Measurements from ENCODE around the gene IRF2.

DNA sequence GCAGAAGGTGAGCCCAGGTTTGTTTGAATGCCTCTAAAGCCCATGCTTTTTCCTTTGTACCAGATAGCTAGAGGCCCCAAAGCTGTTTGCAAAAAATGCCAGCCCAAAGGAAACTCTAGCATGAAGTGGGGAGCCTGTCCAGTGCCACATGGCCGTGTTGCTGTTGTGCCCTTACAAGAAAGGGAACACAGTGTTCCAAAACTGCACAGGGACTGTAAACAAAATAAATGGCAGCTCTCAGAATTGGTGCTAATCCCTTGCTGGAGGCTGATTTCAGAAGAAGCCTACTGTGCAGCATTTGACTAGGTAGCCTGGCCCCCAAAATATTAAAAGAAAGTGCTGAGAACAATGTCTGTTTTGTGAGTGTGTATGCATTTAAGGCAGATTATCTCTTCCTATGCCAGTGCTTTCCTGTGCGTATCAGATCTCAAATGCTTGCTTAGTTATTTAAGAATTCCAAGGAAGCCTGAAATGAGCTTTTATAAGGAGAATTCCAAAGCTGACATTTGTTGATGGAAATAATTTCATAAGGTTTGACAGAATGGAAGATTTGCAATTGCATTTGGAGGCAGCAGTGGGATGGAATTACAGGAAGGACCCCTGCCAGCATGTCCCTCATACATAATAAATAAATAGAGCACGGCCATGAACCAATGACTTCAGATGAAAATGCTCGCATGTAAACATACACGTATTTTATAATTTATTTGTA, 115.7 kb downstream of the IRF2 start:
- TF ChIP-seq, protein P1, sequence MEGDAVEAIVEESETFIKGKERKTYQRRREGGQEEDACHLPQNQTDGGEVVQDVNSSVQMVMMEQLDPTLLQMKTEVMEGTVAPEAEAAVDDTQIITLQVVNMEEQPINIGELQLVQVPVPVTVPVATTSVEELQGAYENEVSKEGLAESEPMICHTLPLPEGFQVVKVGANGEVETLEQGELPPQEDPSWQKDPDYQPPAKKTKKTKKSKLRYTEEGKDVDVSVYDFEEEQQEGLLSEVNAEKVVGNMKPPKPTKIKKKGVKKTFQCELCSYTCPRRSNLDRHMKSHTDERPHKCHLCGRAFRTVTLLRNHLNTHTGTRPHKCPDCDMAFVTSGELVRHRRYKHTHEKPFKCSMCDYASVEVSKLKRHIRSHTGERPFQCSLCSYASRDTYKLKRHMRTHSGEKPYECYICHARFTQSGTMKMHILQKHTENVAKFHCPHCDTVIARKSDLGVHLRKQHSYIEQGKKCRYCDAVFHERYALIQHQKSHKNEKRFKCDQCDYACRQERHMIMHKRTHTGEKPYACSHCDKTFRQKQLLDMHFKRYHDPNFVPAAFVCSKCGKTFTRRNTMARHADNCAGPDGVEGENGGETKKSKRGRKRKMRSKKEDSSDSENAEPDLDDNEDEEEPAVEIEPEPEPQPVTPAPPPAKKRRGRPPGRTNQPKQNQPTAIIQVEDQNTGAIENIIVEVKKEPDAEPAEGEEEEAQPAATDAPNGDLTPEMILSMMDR (IDR thresholded peaks at IDR 0.05) = no peak
- no peak for TF ChIP-seq ZFX (IDR thresholded peaks at IDR 0.05; ENCODE audit: borderline replicate concordance)

Measured in 22Rv1 (cell line).